Measurements from ENCODE around the gene HMOX2.

DNA sequence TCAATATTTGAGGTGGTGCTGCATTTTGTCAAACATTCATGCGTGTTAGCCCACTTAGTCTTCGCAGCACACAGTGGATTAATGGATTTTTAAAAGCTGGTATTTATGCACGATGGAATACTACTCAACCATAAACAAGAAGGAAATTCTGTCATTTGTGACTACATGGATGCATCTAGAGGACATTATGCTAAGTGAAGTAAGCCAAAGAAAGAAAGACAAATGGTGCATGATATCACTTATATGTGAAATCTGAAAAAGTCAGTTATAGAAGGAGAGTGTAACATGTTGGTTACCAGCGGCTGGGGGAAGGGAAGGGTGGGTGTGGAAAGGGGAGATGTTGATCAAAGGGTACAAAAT, 23.0 kb downstream of the HMOX2 start:
- TF ChIP-seq, protein P1, sequence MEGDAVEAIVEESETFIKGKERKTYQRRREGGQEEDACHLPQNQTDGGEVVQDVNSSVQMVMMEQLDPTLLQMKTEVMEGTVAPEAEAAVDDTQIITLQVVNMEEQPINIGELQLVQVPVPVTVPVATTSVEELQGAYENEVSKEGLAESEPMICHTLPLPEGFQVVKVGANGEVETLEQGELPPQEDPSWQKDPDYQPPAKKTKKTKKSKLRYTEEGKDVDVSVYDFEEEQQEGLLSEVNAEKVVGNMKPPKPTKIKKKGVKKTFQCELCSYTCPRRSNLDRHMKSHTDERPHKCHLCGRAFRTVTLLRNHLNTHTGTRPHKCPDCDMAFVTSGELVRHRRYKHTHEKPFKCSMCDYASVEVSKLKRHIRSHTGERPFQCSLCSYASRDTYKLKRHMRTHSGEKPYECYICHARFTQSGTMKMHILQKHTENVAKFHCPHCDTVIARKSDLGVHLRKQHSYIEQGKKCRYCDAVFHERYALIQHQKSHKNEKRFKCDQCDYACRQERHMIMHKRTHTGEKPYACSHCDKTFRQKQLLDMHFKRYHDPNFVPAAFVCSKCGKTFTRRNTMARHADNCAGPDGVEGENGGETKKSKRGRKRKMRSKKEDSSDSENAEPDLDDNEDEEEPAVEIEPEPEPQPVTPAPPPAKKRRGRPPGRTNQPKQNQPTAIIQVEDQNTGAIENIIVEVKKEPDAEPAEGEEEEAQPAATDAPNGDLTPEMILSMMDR (IDR thresholded peaks at IDR 0.05) = no peak
- TF ChIP-seq POLR2AphosphoS5 (IDR thresholded peaks at IDR 0.05; ENCODE audit: low read depth, low read length) (no peak), SIN3A (IDR thresholded peaks at IDR 0.05; ENCODE audit: borderline replicate concordance, insufficient read depth, low read depth, low read length) (no peak), TCF7L2 (IDR thresholded peaks at IDR 0.05; ENCODE audit: low read depth, low read length) (no peak)

All from Panc1 (cell line).